Kidney glomerular epithelial cell (primary cell): ENCODE measurements around the gene DDX17.

Source experiments
- DNase-seq: peaks from one replicate; lab custom pipeline; 2025; lab: John Stamatoyannopoulos, UW

The DDX17 gene

DNA sequence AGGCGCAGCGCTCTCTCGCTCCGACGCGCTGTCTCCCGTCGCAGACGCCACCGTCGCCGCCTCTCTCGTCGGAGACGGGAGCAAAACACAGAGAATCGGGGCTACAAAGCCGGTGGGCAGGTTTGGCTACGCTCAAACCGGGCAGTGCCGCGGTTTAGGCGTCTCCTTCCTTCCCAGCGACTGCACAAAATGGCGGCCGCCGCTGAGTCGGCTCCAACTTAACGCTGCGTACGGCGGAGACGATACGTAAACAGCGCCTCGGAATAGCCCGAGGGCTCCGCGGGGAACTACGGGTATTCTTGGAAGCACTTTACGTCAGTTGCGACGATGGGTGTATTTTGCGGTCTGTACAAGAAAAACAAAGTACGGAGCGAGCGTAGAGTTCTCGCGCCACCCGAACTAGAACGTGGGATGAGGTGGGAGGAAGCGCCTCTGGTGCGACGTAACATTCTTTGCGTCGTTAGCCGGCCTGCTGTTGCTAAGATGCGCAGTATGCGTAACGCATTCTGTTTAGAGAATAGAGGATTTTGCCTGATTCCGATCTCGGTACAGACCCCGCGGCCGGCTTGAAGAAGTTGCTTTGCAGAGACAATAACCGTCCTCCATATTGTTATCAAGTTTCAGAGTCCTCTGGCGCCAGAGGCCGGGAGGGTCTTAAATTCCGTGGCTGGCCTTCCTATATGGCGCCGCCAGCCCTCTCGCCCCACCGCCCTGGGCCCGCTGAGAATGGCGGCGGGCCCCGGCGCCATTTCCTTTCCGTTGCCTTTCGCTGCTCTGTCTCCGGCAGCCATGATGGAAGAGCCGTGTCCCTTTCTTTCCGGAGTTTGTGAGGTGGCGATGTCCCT is at the start of gene DDX17:
Gene DDX17 (minus strand): TSS at position 194 of the 845 bp plus-strand sequence.
- DNase-seq = peak; percentile 92

DNA sequence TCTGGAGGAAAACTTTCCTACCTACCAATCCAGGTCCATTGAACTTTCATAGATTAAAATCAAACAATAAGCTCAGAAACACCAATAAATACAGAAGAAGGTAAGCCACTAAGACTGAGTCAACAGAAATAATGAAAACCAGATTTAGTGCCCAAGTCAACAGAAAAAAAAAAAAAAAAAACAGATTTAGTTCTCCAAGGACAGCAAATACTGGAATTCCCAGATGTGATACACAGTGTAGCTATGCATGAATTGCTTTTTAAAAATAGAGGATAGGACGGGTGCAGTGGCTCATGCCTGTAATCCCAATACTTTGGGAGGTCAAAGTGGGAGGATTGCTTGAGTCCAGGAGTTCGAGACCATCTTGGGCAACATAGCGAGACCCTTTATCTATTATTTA is 48.2 kb upstream of the DDX17 start:
- no peak for DNase-seq

DNA sequence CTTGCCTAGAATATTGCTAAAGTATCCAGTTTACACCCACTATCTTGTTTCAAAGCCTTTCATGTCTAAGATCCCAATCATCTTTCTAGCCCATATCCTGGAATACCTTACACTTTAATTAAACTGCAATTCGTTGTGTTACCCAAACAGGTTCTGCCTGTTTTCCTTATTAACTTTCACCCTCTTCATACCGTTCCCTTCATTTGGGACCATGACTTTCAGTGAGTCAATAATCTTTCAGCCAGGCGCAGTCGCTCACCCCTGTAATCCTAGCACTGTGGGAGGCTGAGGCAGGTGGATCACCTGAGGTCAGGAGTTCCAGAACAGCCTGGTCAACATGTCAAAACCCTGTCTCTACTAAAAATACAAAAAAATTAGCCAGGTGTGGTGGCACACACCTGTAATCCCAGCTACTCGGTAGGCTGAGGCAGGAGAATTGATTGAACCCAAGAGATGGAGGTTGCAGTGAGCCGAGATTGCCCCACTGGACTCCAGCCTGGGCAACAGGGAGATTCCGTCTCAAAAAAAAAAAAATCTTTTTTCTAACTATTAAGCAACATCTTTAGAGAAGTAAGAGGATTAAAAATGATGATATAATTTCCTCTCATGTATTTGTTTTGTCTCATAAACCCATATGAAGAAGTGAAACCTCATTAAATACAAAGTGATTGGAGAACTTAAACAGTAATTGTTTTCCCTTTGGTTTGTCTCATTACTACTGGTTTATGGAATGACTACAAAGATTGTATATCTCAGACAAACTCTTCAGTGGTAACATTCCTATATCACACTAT is 43.2 kb upstream of the DDX17 start:
- DNase-seq = no peak

DNA sequence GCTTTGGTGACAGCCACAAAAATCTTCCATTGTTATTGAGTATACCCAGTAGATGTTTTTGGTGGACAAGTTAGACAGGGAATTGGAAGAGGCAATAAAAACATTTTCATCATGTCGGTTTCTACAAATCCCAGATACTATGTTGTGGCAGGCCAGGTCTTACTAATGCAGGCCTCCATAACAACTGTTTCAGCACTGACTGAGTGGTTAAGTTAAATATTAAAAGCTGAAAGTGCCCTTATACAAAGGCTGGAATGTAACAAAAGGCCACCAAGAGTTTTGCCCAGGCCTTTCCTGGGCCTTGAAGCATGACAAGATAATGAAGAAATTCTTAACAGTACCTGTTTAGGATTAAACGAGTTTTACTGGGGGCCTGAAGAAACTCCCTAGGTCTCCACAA is 34.6 kb upstream of the DDX17 start:
- DNase-seq = peak; percentile 62

DNA sequence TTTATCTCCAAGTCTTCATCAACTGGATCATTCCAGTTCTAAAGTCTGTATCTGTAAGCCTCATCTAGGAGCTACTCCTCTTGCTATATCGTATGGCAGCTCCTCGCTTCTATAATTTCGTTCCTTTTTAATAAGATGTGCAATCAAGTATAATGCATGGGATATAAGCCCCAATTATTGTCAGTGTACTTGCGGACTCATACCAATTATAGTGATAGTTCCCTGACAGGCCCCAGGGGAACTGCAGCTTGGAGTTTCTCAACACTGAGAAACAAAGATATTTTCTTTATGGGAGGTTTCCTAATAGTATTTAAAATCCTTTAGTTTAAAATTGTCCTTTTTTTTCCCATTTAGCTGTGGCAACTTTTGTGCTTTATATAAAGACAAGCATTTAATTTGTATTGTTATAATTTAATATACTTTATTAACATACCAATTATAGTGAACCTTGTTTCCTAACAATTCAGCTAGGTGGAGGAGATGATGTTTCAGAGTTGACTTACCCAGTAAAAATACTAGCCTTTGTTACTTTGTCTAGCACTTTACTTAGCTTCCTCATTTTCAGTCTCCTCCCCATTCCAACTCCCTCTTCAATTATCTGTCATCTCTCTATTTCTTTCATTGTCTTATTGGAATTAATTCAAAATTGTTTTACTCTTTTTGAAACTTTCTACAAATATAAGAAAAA is 25.3 kb upstream of the DDX17 start:
- DNase-seq = no peak

DNA sequence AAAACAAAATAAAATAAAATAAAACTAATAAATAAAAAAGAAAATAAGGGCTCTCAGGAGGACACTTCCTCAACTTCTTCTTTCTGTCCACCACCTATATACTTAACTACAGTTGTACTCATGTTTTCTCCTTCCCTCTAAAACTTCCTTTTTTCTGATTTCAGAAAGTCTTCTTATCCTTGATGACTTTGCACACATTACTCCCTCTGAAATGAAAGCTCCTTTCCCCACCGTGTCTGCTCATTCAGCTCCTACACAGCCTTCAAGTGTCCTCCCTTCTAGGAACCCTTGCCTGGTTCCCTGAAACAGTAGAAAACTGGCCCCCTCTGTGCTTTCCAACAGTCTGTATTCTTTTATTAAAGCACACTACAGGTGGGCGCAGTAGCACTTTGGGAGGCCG is 18.3 kb upstream of the DDX17 start:
- no peak for DNase-seq

DNA sequence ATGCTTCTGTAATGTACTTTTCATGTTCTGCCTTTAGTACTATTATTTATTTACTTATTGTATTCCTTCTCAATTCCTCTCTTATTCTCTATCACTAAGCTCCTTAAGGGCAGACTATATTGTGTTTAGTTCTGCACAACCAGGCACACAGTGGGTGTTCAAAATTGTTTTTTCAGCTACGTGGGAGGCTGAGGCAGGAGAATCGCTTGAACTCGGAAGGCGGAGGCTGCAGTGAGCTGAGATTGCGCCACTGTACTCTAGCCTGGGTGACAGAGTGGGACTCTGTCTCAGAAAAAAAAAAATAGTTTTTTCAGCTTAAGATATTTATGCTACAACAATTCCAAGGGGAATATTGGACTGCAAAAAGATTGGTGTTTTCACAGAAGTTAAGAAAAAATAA is 17.4 kb upstream of the DDX17 start:
- no peak for DNase-seq

DNA sequence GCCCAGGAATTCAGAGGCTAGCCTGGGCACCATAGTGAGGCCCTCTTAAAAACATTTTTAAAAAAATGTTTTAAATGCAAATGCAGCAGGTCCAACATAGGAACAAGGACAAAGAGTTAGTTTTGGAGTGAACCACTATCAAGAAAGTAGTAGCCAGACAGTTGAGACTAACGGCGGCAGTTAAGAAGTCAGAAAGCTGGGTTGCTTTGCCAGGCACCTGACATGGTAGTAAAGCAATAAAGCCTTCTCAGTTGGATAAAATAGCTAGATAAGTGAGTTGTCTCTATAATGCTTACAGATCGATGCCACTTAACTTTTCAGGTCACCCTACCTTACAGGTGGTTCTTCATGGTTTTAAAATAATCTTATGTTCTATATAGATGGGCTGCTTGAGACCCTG is 16.9 kb upstream of the DDX17 start:
- no peak for DNase-seq

DNA sequence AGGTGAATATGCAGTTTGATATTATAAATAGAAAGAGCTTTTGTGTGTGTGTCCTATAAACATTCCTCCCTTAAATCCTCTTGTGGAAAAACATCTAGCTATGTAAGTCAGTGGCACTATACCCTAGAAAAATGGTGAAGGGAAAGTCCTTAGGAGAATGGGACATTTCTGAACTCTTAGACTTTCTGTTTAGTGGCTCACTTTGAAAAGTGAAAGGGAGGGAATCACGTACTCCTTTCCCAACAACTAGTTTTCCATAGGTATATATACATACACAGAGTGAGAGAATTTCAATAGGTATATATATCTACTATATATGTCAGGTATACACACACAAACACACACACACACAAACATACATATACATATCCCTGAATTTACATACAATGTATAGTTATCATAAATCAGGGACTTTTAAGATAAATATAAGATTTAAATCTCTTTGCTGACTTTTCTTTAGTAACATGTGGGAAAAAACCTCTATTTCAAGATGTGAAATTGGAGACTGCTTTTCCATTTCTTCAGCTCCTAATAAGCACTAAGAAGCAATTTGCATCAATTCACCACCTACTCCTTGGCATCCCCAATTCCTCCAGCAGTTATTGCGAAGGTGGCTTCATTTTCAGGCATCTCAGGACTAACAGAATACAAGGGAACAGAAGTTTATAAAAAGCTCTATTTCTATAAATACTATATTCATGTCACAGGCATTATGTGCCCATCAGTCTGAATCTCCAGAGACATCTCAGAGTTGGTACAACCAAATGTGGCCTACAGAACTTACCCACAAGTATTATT is 13.5 kb upstream of the DDX17 start:
- no peak for DNase-seq

DNA sequence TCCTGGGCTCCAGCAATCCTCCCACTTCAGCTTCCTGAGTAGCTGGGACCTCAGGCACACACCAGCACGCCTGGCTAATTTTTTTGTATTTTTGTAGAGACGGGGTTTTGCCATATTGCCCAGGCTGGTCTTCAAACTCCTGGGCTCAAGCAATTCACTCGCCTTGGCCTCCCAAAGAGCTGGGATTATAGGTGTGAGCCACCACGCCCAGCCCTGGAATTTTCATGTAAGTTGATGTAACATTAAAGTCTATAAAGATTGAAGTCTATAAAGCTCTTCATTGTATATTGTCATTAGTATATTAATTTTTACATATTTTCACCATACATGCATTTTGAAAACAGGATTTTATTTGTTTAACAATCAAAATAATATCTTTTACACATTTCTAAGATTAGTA is 12.5 kb upstream of the DDX17 start:
- no peak for DNase-seq

DNA sequence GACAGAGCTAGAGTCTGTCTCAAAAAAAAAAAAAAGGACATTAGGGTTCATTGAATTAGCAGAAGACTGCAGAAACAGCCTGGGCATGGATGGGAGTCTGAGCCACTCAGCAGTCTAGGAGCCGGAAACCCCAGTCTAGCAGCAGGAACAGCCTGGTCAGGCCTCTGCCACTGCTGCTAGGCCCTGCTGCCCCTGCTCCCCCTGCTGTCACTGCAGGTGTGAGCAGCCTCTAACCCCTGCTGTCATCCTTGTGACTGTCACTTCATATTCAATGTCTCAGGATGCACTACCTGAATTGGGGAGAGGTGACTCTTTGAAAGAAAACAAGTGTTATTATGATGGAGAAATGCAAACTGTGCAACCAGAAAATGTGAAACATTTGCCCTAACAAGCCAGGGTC is 7.0 kb upstream of the DDX17 start:
- DNase-seq = no peak

DNA sequence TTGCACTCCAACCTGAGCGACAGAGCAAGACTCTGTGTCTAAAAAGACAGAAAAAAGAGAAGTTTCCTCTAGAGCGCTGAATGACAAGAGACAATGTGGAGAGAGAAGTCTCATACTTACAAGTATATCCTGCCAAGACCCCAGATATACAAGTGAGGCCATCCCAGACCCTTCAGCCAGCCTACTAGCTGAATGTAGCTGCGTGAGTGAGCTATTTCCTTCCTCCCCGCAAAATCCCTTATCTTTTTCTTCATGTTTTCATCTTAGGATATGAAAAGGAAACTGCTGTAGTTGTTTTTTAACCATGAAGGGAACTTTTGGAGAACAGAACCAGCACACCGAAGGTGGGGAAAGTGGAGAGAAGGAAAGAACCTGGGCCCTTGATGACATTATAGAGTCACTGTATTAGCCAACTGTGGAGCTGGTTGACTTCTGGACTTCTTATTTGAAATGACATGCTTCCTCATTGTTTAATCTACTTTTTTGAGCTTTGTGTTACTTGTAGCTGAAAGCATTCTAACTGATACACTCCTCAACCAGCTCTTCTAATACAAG is 4.4 kb upstream of the DDX17 start:
- no peak for DNase-seq

DNA sequence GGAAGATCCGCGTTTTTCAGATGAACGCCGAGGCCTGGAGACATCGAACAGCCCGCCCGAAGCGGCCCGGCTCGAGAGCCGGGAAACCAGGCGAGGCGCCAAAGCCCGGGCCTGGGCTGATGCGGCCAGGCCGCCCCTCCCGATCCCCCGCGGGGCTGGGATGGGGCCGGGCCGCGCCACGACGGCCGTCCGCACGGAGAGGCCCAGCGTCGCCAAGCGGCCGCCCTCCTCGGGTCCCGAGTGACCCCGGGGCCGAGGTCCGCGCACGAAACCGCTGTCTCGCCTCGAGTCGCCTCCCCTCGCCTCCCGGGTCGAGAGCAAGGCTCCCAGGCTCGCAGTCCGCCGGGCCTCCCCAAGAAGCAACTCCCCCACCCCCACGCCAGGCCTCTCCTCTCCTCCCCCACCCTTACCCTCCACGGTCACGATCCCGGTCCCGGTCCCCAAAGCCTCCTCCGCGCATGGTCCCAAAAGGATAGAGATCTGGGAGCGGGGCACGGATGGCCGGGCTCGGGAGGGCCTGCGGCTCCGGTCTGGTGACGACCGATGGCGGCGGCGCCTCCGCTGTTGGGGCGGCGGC is 482 bp downstream of the DDX17 start:
- no peak for DNase-seq

DNA sequence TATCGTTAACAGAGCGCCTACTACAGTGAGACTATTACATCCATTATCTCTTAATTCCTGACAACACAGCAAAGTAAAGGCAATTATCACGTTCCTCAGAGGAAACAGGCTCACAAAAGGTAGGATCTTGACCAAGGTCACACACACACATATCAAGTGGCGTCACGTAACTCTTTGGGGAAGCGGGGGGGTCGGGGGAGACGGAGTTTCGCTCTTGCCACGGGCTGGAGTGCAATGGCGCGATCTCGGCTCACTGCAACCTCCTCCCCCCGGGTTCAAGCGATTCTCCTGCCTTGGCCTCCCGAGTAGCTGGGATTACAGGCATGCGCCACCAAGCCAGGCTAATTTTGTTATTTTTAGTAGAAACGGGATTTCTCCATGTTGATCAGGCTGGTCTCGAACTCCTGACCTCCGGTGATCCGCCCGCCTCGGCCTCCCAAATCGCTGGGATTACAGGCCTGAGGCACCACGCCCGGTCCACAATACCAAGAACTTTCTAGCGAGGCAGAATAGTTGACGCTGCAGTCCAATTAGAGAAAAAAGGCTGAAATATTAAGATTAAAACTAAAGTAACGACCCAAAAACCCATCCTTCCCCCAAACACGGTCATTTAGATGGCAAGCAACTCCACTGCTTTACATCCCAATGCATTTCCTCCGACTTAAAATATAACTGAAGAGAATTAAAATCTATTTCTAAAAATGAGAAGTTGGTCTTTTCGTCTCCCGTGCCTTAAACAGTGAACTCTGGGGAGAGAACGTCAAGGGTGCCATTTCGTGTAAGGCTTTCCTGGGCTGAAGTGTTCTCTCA is 1.2 kb downstream of the DDX17 start:
- no peak for DNase-seq

DNA sequence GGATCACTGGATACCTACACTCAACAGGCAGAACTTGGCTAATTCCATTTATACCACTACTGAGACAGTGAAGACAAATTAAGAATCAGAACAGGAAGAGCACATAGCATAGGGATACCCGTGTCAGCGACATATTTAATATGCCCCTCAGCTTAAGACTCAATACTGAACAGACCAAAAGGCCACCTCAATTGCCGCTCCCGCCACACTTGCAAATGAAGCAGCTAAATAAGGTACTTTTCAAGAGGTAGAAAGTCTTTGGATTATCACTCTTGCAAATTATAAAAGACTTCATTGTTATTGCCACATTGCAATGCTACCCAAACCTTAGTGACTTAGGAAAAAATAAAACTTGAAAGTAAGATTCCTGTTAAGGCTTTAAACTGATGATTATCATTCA is 3.1 kb downstream of the DDX17 start:
- DNase-seq = no peak

DNA sequence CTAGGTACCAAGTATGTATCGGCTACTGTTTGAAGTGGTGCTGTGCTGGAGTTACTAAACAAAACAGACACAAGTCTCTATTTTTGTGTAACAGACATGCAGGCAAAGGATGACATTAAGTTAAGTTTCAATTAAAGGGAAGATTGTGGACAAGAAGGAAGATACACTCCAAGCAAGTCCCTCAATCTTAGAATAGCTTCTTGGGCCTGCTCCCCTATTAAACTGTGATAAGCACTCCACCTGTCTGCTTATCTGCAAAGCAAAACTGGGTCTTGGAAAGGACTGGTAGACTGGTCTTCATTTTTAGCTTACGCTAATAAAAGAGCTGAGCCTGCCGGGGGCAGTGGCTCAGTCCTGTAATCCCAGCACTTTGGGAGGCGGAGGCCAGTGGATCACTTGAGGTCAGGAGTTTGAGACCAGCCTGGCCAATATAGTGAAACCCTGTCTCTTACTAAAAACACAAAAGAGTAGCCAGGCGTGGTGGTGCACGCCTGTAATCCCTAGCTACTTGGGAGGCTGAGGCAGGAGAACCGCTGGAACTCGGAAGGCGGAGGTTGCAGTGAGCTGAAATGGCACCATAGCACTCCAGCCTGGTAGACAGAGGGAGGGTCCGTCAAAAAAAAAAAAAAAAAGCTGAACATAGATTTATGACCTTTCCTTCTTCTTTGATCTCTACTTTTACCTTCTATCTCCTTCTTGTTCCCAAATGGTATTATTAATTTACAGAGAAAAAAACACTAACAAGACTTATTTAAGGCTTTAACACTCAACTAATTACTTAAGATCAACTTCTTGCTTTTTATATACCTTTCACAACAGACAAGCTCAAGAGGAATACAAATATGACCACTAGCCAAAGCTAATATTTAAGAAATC is 4.1 kb downstream of the DDX17 start:
- DNase-seq = no peak

DNA sequence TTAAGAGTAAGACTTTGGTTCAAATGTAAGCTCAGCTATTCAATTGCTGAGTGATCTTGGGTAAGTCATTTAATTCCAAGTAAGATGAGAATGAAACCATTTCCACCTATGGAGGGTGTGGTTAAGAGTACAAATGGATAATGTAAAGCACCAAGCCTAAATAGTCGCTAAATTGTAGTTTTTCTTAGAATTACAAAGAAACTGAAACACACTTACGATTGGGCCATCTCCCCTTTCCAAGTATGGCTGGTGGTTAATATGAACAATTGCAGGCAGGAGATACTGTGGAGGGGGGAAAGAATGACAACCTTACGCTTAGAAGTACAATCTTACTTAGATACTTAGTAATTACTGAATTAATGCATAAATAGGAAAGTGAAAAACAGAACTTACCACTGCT is 8.2 kb downstream of the DDX17 start:
- no peak for DNase-seq

DNA sequence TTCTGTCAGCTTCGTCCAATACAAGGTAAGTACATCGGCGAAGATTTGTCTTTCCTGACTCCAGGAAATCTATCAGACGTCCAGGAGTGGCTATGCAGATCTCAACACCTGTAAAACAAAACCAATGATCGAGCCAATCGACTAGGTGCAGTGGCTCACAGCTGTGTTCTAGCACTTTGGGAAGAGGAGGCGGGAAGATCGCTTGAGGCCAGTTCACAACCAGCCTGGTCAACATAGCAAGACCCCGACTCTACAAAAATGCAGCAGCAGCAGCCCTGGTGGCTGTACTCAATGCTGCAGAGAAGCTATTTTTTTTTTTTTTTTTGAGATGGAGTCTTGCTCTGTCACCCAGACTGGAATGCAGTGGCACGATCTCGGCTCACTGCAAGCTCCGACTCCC is 11.2 kb downstream of the DDX17 start:
- no peak for DNase-seq

DNA sequence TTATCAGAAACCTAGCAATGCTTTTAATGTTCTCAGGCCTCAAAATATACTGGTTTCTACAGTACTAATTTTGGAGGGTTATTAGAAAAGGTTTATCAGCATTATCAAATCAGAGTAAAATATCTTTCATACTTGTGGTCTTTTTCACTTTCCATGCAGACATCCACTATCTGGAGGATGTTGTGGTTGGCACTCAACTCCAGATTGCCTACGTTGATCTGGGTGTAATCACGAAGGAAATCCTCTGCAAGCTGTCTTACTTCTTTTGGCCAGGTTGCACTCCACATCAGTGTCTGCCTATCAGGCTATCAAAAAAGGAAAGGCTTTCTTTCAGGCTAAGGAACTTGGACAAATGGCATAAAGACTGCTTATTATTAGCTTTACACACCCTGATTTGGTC is 11.6 kb downstream of the DDX17 start:
- no peak for DNase-seq
